AG10803 (cell line): ENCODE data around the gene SGMS2.

Experiments used
- DNase-seq: peaks from one replicate; pipeline ENCODE4 v3.0.0; 2010; ENCODE audit warnings: low read depth
- H3K4me3 ChIP-seq: 2 replicates; pipeline ENCODE4 v1.5.1; 2011; ENCODE audit warnings: mild to moderate bottlenecking, low read length, control low read depth
- CTCF ChIP-seq: conservative IDR thresholded peaks from 2 replicates; pipeline ENCODE4 v1.5.1; 2011; ENCODE audit warnings: mild to moderate bottlenecking, low read length, control low read depth, inconsistent platforms

SGMS2 gene

DNA sequence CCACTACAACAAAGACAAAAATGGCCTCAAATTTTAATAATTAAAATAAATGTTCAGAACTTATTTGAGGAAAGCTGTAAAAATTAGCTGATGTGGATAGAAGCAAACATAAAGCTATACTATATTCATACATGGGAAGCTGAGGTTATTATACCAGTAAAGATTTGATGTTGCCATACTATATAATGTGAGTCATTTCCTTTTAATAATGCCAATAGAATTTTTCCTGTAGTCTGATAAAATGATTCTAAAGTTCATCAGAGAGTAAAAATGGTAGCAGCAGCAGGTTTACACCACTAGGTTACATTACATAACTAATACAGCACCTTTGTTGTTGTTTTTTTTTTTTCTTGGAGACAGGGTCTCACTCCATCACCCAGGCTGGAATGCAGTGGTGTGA, 61.1 kb downstream of the SGMS2 start:
- no peak for DNase-seq
- no peak for TF ChIP-seq CTCF
- H3K4me3 ChIP-seq = no peak overlapping the region

DNA sequence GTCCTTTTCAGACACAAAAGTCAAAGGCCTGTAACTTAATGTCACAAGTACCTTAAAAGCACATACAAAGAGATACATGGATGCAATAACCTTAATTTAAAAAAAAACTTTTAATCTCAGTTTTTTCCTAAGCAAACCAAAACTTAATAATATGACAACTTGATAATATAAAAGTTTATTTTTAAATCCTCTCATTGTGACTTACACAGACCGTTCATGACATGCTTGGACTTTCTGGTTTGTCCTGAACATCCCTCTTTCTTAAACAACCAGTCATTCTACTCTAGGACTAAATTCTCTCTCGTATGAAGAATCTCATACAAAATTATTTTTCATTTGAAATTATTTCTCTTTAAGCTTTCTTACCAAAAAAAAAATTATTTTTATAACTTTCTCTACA, 63.5 kb downstream of the SGMS2 start:
- no peak overlapping the region for H3K4me3 ChIP-seq
- TF ChIP-seq CTCF = no peak
- no peak for DNase-seq

DNA sequence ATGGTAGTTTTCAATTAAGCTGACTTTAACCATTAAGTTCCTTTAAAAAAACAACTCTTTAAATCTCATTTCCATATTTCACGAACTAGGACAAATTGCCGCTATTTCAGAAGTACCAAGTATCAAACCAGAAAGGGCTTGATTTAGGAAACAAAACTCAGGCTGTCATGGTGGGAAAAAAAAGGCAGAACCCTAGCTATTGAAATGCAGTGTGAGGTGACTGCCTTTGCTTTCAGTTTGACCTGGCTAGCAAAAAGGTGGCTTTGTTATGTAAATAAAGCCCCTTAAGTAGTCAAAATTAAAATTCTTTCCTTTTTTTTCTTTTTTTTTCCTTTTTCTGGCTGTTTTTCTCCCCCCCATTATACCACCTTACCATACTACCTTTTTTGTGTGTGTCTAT, 66.0 kb downstream of the SGMS2 start:
- TF ChIP-seq CTCF = no peak
- no peak overlapping the region for H3K4me3 ChIP-seq
- no peak for DNase-seq

DNA sequence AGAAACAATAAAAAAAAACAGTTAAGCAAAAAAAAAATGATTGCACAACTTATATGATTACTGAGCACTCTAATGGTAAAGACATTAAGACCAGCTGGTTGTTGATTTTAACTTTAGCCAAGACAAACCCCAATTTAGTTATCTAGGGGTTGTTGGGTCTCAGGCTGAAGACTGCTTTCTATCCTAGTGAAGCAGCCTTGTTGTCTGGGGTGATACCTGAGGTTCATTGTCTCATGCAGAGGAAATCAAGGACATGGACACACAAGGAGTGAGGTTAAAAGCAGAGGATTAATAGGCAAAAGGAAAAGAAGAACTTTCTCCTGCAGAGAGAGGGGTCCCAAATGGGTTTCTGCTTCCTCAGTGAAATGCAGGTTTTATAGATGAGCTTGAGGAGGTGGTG, 66.6 kb downstream of the SGMS2 start:
- no peak for TF ChIP-seq CTCF
- H3K4me3 ChIP-seq = no peak overlapping the region
- DNase-seq = no peak

- TF ChIP-seq CTCF = no peak
- DNase-seq = peak; percentile 34
- H3K4me3 ChIP-seq = no peak overlapping the region
These were observed 68.7 kb downstream of the SGMS2 start for GRCh38 chr4:107893171-107894137.

DNA sequence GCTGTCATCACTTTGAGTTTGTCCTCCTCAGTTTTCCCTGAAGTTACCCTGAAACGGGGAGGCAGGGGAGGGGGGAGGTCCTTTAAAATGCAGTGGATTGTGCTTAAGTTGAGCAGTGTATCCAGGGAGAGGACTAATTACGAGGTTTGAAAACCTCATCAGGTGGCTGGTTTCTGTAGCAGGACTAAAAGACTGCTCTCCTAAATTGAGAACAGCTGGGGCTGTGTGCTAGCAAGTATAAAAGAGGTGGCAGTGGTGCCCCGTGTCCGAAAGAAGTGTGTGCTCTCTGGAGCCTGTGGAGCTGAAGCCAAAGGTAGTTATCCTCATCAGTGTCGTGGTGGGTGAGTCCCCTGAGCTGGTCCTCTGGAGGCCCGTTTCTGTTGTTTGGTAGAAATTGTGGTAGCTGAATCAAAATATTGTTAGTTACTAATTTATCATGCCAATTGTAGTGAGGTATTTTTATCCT, 69.4 kb downstream of the SGMS2 start:
- no peak for TF ChIP-seq CTCF
- H3K4me3 ChIP-seq = no peak overlapping the region
- DNase-seq = no peak

- no peak overlapping the region for H3K4me3 ChIP-seq
- no peak for TF ChIP-seq CTCF
- DNase-seq = peak; percentile 94
These were observed 71.5 kb downstream of the SGMS2 start for GRCh38 chr4:107896158-107896645.
